Measurements from ENCODE around the gene GUCD1.

GRCh38 chr22:24536089-24536488, 18.8 kb downstream of the GUCD1 start:
- TF ChIP-seq CTCF (IDR thresholded peaks at IDR 0.05; ENCODE audit: insufficient read depth, low read length, poor library complexity, severe bottlenecking): no peak
- TF ChIP-seq EZH2phosphoT487 (conservative IDR thresholded peaks at IDR 0.05; ENCODE audit: low read length): no peak

Data from SU-DHL-6 (cell line).